Limb (tissue), 2 donors: ENCODE data around the gene NRXN3.

Experiments
- DNase-seq, 2 donors: peaks; one replicate each; pipeline ENCODE4 v3.0.0-alpha.2; 2016; ENCODE audit errors: extremely low spot score in 2 of 2

The NRXN3 gene

DNA sequence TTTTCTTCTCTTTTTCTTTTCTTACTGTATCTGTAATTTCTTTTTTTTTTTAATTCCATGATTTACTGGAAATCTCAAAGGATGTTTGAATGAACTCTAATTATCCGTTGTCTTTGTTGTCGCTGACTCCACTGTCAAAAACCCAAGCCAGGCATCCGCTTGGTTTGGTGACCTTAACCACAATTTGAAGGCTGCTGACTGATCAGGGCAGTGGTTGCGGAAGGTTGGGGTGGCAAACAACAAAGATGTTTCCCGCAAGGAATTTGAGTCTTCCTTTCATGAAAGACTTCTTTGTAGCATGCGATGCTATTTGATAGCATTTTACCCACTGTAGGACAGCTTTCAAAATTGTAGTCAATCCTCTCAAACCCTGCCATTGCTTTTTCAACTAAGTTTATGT lies 1027.3 kb downstream of the NRXN3 start:
- no peak for DNase-seq

- no peak for DNase-seq
Measured at GRCh38 chr14:79199217-79199616, 1029.0 kb downstream of the NRXN3 start.

- DNase-seq: no peak
Measured at GRCh38 chr14:79201564-79202207, 1031.5 kb downstream of the NRXN3 start.

GRCh38 chr14:79204591-79204990 lies 1034.4 kb downstream of the NRXN3 start:
- DNase-seq: no peak

GRCh38 chr14:79209418-79209817 lies 1039.2 kb downstream of the NRXN3 start:
- no peak for DNase-seq

DNA sequence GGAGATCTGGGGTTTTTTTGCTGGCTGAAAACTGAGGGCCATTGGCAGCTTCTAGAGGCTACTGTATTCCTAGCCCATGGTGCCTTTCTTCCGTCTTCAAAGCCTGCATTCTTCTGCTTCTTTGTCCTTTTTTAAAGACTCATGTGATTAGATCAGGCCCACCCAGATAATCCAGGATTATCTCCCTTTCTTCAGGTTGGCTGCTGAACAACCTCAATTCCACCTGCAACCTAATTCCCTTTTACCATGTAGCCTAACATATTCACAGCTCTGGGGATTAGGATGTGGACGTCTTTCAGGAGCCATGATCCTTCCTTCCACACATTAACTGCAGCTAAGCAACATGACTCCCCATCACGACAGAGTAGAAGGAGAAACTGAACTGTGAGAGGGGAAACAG lies 1055.6 kb downstream of the NRXN3 start:
- no peak for DNase-seq

DNA sequence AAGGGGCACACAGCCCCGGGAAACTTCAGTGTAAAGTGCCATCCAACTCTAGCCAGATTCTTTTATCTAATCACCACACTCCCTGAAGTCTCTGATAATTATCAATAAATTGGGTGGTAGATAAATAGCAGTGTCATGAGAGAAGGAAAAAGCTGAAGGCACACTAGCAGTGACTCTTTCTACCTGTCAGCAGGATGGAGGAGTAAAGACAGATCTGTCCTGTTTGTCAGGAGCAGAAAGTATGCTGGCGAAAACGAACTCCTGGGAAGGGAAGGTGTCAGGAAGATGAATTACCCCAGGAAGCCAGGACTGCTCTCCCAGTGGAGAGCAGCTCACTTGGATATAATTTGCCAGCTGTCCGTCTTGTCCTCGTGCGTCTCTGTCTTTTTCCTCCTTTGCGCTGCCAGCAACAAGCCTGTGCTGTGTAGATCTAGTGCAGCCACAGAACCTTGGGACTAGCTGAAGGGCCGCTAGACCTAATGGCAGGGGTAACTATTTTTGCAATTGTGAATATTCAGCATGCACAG lies 1059.3 kb downstream of the NRXN3 start:
- DNase-seq: no peak

- peak in 1 of 2 donors; percentile 66 for DNase-seq
Measured at GRCh38 chr14:79242666-79243065, 1072.5 kb downstream of the NRXN3 start.

DNA sequence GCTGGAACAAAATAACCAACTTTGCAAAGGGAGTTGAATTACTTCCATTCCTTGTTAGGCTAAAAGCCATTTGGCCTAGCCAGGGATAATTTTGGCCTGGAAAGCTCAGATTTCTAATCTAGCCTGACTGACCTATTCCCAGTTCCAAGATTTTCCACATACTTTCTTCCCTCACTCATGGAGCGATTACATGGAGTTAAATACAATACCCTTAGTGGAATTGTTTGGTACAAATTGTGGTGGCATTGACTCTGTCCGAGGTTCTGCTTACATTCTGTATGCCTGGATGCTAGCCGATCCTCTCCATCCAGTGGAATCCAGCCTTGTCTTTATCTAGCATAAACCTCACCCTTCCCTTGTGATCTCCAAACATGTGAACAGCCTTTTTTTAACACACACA lies 1076.0 kb downstream of the NRXN3 start:
- DNase-seq: peak in 1 of 2 donors; percentile 24

DNA sequence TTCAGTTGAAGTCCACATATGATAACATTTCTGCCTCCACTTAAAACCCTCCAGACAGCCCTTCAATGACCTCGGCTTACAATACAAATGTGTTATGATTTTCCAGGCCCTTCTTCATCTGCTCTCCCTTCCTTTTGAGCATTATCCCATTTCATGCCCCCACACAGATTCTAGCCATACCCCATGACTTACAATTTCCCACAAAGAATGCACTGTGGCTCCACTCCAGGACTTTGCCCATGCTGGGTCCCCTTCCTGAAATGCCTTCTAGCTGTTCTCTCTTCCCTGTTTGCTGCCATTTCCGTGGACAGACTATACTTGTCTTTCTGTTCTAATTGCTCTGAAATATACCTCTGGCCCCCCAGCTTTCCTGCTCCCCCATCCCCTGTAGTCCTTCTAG lies 1078.0 kb downstream of the NRXN3 start:
- no peak for DNase-seq

DNA sequence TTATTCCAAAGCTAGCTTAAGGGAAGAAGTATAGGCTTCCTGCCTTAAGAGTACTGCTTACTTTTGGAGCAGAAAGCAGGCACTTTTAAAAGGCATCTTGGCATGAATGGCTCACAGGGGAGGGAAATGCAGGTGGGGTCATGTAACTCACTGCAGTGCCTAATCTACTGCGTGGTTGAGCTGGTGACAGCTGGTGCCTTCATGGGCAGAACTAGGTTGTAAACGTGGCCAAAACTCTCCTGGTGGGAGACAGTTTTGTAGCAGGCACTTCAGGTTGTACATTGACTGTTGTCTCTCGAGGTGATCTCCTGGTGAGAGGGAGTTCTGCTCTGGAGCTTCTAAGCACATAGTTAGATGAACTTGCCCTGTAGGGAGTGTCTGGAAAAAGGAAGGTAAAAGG lies 1078.6 kb downstream of the NRXN3 start:
- DNase-seq: no peak

DNA sequence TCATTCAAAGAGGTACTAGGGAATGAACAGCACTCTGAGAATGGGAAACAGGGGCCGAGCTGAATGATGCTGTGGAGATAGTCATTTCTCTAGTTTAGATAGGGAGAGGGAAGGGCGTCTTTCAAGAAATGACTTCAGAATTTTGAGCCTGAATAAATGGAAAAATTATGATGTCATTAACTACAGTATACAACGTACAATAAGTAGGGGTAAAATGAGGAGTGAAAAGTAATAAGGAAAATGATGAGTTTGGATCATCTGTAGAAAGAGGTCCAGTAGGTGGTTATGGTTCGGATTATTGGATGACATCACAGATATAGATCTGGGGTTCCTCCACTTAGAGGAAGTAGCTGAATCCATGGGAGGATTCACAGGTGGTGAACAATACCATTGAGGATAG lies 1081.1 kb downstream of the NRXN3 start:
- DNase-seq: no peak

GRCh38 chr14:79253576-79253975 lies 1083.4 kb downstream of the NRXN3 start:
- DNase-seq: no peak

GRCh38 chr14:79254069-79254775 lies 1084.0 kb downstream of the NRXN3 start:
- DNase-seq: no peak

GRCh38 chr14:79256380-79256779 lies 1086.2 kb downstream of the NRXN3 start:
- DNase-seq: no peak

DNA sequence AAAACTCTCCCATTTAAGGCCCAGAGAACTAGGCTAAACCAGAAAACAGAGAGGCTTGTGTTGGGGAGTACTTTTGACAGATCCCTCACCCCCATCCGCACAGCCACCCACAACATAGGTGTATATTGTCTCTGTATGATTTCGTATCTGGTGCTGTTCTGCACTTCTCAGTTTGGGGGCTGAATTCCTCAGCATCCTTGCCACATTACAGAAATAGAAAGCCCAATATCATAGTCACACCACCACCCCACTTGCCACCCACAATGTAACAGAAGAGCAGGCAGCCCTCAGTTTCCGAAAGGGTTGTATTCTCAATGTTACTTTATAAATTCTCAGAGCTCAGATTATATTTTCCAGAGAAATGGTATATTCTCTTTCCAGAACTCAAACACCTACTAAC lies 1090.2 kb downstream of the NRXN3 start:
- no peak for DNase-seq

DNA sequence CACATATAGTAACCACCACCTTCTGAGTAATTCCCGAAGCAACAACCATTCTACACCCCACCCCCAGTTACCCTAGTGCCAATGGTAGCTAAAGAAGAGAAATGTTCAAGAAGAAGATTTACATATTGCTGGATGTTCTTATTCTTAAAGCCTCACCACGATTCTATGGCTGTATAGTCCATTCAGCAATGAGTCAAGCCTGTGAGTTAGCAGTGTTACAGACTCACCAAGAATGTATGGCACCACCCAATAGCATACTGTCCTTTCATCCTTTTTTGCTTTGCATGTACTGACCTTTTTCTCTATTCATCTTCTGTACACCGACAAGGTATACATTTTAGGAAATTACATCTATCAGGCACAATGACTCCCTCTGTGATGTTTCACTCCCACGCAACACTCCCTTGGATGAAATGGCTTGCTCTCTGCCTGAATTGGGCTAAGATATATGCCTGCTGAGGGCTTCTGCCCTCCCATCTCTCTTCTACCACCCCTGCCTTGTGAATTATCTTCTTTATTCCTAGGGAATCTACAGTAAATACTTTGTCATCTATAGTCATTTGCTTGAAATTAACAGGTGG lies 1095.3 kb downstream of the NRXN3 start:
- DNase-seq: no peak

DNA sequence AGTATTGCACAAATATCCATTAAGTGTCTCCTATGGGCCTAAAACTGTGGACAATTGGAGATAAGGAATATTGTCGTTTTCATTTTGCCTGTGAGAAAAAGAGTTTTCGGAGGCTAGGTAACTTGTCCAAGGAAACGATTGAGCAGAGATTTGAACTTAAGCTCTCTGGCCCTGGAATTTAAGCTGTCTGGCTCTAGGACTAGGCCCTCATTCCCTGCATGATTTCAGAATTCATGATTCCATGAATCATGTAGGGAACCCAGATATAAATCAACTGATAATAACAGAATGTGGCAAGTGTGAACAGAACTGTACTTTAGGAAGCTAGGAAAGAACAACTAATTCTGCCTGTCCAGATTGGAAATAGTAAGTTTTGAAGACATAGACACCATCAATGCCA lies 1100.2 kb downstream of the NRXN3 start:
- no peak for DNase-seq

GRCh38 chr14:79271122-79271521 lies 1100.9 kb downstream of the NRXN3 start:
- DNase-seq: no peak

GRCh38 chr14:79274641-79275291 lies 1104.6 kb downstream of the NRXN3 start:
- DNase-seq: no peak

DNA sequence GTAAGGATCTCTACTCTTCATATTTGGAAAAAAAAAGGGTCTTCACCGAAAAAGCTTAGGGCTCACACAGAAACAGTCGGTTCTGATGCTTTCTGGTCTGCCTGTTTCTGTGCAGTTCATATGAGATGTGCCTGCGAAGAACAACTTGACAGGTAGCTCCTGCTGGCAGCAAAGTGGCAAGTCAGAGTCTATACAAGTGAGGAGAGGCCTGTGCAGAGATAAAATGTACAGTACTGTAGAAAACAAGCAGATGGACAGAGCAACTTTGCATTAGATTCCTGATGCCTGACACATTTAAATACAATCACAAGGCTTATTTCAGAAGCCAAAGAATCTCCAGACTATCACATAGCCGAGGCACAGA lies 1105.1 kb downstream of the NRXN3 start:
- no peak for DNase-seq

DNA sequence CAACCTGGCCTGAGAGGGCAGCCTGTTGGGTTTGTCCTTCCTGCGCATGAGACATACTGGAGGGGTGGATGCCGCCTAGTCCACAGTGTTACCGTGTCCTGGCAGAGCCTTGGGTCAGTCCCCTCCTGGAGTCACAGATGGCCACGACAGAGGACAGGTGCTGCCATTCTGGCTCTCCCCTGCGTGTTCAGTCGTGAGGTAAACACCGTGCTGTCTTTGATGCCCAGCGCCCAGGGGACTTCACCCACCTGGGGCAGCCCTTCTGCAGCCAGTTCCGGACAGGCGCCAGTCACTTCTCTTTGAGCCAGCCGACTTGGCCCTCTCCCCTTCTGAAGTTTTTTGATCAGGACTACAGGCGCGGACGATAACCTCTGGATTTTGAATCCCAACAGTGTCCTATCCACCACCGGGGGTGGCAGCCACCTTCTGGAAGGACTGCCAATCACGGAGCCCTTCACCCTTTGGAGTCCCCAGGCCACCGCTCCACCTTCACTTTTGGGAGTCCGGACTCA lies 1108.2 kb downstream of the NRXN3 start:
- no peak for DNase-seq
